ENCODE results near the gene HOGA1.

GRCh38 chr10:97635577-97635976 lies 51.4 kb downstream of the HOGA1 start:
- no peak for TF ChIP-seq CTCF (IDR thresholded peaks at IDR 0.05; ENCODE audit: insufficient read depth, low read length)
- no peak for TF ChIP-seq POLR2AphosphoS5 (IDR thresholded peaks at IDR 0.05; ENCODE audit: low read depth)

Measured in HL-60 (cell line).